AG04450 (cell line): Measurements from ENCODE around the gene GPR17. TPM values are rescaled to one million over a fixed set of nuclear protein-coding genes. Genes with fewer than 3 reads are reported as not detected.

ENCODE experiments used
- CTCF ChIA-PET: fragments of 300-600, 350-600 bp; formaldehyde crosslinking; extraction: SDS; loops from one replicate; lab custom pipeline; 2022; ENCODE audit warnings: antibody characterized with exemption, inconsistent platforms; lab: Charles Lee
- POLR2A ChIA-PET: fragments of 350-600 bp; formaldehyde crosslinking; extraction: SDS; loops from one replicate; lab custom pipeline; 2021; ENCODE audit warnings: antibody characterized with exemption, inconsistent platforms; lab: Yijun Ruan, JAX
- DNase-seq: peaks from one replicate; pipeline ENCODE4 v3.0.0-alpha.2; 2011; ENCODE audit warnings: low read depth, low spot score
- H3K27ac ChIP-seq: one replicate; pipeline ENCODE4 v1.5.1; 2012; ENCODE audit warnings: low read depth, low read length, control low read depth
- H3K27me3 ChIP-seq: one replicate; pipeline ENCODE4 v1.6.0; 2012; ENCODE audit warnings: low read length; ENCODE audit not compliant: control insufficient read depth, insufficient read depth
- H3K4me3 ChIP-seq: 2 replicates; pipeline ENCODE4 v1.5.1; 2011; ENCODE audit warnings: mild to moderate bottlenecking, low read depth, low read length, control low read depth
- H3K9me3 ChIP-seq: 2 replicates; pipeline ENCODE4 v1.5.1; 2012; ENCODE audit warnings: low read length; ENCODE audit not compliant: control insufficient read depth, insufficient read depth
- polyA plus RNA-seq: library from polyadenylated mRNA; depleted of rRNA; stranded (reverse); fragments of >200 nt; gene quantifications from 2 replicates; pipeline ENCODE4 v1.2.3, GENCODE V29; 2011
- TF ChIP-seq, protein P1 (sequence below): IDR thresholded peaks from 2 replicates; pipeline ENCODE4 v1.5.1; 2011; ENCODE audit warnings: low read depth, low read length, control low read depth, inconsistent platforms

GPR17 gene
- polyA plus RNA-seq, 1 experiment: not detected

DNA sequence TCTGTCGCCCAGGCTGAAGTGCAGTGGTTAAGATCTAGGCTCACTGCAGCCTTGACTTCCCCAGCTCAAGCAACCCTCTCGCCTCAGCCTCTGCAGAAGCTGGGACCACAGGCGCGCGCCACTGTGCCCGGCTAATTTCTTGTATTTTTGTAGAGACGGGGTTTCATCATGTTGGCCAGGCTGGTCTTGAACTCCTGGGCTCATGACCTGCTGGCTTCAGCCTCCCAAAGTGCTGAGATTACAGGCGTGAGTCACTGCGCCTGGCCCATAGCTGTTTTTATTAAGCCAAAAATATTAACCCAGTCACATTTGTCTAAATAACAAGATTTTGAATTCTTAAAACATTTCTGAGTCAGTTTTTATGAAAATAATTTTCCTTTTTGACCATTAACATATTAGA, 49.0 kb downstream of the GPR17 start:
- Histone ChIP-seq H3K4me3 (no peak overlapping the region), H3K9me3 (peaks cover 10% of the 10 kb centered on the region), H3K27ac (no peak overlapping the region), H3K27me3 (no peaks in the 10 kb centered on the region)
- CTCF ChIA-PET: no interaction called here
- POLR2A ChIA-PET: no interaction called here
- DNase-seq: no peak
- TF ChIP-seq, protein P1, sequence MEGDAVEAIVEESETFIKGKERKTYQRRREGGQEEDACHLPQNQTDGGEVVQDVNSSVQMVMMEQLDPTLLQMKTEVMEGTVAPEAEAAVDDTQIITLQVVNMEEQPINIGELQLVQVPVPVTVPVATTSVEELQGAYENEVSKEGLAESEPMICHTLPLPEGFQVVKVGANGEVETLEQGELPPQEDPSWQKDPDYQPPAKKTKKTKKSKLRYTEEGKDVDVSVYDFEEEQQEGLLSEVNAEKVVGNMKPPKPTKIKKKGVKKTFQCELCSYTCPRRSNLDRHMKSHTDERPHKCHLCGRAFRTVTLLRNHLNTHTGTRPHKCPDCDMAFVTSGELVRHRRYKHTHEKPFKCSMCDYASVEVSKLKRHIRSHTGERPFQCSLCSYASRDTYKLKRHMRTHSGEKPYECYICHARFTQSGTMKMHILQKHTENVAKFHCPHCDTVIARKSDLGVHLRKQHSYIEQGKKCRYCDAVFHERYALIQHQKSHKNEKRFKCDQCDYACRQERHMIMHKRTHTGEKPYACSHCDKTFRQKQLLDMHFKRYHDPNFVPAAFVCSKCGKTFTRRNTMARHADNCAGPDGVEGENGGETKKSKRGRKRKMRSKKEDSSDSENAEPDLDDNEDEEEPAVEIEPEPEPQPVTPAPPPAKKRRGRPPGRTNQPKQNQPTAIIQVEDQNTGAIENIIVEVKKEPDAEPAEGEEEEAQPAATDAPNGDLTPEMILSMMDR: no peak

DNA sequence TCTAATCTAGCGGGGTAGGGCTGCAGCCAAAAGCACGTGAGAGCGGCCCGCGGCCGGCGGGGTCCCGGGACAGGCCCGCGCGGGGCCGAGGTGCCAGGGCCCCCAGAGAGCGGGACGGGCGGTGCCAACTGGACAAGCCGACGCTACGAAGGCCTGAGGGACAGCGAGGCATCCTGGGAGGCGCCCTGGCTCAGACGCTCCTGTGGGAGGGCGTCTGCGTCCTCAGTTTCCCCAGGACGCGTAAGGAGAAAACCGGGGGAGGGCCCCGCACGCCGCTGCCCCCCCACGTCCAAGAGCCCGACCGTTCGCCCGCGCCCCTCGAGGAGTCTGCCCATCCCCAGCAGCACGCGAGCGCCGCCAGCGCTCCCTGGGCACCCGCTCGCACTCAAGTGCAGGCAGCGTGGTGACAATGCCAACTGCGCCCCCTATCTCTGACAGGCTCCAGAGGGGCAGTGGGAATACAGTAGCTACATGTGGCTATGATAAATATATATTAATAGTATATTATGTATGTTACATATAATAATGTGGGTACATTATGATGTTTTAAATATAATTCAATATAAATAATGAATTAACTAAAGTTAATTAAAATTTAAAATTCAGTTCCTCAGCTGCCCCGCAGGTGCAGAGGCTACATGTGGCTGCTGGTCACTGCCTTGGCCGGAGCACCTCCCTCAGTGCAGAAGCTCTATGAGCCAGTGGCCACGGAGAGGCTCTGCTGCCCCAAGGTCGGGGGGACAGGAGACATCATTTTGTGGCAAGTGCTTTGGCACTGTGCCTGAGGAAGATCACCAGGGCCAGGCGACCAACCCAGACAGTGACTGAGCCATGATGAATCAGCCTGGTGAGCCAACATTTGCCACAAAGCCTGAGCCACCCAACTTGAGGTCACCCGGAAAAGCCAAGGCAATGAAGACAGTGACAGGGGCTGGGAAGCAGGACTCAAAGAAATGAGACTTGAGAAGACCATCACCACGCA, 49.8 kb downstream of the GPR17 start:
- Histone ChIP-seq H3K27me3 (no peaks in the 10 kb centered on the region), H3K9me3 (peaks cover 3% of the 10 kb centered on the region), H3K27ac (no peak overlapping the region), H3K4me3 (peak overlapping the region; percentile 42)
- CTCF ChIA-PET: interaction anchor here (0.6 to 1.1 kb wide), 7 partner anchors 9 to 297 kb away, joined by 3 to 10 read pairs (median 3); no protein-coding TSS in a partner anchor
- POLR2A ChIA-PET: no interaction called here
- TF ChIP-seq, protein P1: peak; percentile 44
- no peak for DNase-seq

DNA sequence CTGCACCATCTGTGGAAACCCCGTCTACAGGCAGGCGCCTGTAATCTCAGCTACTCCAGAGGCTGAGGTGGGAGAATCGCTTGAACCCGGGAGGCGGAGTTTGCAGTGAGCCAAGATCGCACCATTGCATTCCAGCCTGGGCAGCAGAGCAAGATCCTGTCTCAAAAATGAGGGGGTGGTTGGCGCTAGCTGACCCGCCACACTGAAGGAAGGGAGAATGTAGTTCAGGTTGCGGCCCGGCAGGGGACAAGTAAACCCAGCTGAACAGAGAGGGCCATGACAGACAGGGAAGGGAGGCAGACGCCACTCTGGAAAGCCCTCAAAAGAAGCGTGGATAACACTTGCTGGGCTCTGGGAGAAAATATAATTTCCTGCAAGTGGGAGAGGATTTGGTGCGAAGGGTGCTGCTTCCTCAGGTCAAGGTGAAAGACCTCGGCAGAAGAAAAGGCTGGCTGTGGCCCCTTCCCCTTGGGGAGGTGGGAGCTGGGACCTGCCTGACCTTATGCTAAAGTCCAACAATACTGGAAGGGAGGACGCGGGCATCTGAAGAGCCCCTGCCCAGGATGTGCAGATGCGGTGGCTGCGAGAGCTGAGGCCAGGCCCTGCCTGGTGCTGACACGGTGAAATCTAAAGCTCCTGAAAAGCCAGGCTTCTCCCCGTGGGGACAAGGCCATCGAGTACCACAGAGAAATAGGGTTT, 51.7 kb downstream of the GPR17 start:
- no peak for DNase-seq
- TF ChIP-seq, protein P1: no peak
- Histone ChIP-seq H3K9me3 (no peaks in the 10 kb centered on the region; the same call in 1 of the 2 replicates), H3K27me3 (no peaks in the 10 kb centered on the region), H3K27ac (no peak overlapping the region), H3K4me3 (no peak overlapping the region)
- POLR2A ChIA-PET: no interaction called here
- CTCF ChIA-PET: no interaction called here

DNA sequence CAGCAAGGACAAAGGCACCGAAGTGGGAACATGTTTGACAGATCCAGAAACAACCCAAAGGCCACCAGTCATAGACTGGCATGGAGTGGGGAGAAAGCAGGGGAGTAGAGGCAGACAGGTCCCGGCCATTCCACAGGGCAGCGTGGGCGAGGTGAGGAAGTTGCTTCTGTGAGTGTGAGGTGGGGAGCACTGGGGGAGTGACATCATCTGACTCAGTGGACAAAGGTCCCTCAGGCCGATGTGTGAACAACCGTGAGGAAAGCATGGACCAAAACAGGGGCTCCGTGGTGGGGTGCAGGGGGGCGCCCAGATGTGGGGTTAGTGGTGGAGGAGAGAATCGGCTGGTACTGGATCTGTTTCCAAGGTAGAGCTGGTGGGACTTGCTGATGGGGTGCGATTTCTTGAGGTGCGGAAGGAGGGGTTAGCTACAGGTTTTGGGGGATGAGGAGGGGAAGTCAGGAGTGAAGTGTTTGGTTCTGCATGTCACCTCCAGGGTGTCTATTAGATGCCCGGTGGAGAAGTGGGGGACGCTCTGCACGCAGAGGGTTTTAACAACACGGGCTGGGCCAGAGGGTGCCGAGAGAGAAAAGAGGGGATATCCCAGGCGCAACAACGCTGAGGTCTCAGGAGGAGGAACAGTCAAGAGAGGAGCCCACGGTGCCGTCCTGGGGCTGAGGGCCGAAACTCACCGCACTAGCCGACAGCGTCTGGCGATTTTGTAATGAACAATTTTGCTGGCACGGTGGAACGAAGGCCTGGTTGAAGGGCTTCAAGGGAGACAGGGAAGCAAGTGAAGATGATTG, 52.8 kb downstream of the GPR17 start:
- ChIA-PET CTCF (no interaction called here), POLR2A (no interaction called here)
- no peak overlapping the region for H3K27ac ChIP-seq
- H3K4me3 ChIP-seq: no peak overlapping the region
- TF ChIP-seq, protein P1: no peak
- H3K27me3 ChIP-seq: no peaks in the 10 kb centered on the region
- no peak for DNase-seq
- H3K9me3 ChIP-seq: no peaks in the 10 kb centered on the region; the same call in 1 of the 2 replicates
